Measurements from ENCODE around the gene F3.

GRCh38 chr1:94540440-94541245, 916 bp downstream of the F3 start:
- TF ChIP-seq, protein P1, sequence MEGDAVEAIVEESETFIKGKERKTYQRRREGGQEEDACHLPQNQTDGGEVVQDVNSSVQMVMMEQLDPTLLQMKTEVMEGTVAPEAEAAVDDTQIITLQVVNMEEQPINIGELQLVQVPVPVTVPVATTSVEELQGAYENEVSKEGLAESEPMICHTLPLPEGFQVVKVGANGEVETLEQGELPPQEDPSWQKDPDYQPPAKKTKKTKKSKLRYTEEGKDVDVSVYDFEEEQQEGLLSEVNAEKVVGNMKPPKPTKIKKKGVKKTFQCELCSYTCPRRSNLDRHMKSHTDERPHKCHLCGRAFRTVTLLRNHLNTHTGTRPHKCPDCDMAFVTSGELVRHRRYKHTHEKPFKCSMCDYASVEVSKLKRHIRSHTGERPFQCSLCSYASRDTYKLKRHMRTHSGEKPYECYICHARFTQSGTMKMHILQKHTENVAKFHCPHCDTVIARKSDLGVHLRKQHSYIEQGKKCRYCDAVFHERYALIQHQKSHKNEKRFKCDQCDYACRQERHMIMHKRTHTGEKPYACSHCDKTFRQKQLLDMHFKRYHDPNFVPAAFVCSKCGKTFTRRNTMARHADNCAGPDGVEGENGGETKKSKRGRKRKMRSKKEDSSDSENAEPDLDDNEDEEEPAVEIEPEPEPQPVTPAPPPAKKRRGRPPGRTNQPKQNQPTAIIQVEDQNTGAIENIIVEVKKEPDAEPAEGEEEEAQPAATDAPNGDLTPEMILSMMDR (IDR thresholded peaks at IDR 0.05 in 4 of 5, conservative IDR thresholded peaks at IDR 0.05 in 1 of 5) = no peak
- no peak for TF ChIP-seq POLR2A (IDR thresholded peaks at IDR 0.05)

Data from gastrocnemius medialis (tissue), 4 donors.